Kidney (tissue), 14 donors: ENCODE data around the gene APOA4. TPM values are rescaled to one million over a fixed set of nuclear protein-coding genes. Genes with fewer than 3 reads are reported as not detected.

Experiments
- DNase-seq, 5 donors: peaks; one replicate each; pipeline ENCODE4 v3.0.0-alpha.2; 2013 to 2020
- FAIRE-seq: peaks from 2 replicates; lab custom pipeline; 2012; peaks lifted over from hg19 to GRCh38; lab: Jason Lieb, UNC
- H3K27ac ChIP-seq, 2 donors: one replicate each; pipeline ENCODE4 v1.7.0; 2013; ENCODE audit warnings: low read depth in 2 of 2, low read length in 2 of 2, inconsistent platforms in 1 of 2
- H3K27me3 ChIP-seq: one replicate; pipeline ENCODE4 v1.7.1; 2013; ENCODE audit warnings: low read length, inconsistent platforms; ENCODE audit not compliant: control insufficient read depth, insufficient read depth
- H3K36me3 ChIP-seq, 3 donors: one replicate each; pipeline versions ENCODE4 v1.7.0 to v1.7.1; 2013; ENCODE audit warnings: low read length in 3 of 3, control low read depth in 1 of 3, inconsistent platforms in 1 of 3; ENCODE audit not compliant: insufficient read depth in 3 of 3, control insufficient read depth in 2 of 3
- H3K4me1 ChIP-seq, 3 donors: one replicate each; pipeline versions ENCODE4 v1.7.0 to v1.7.1; 2013; ENCODE audit warnings: low read length in 3 of 3, inconsistent platforms in 1 of 3, low read depth in 1 of 3; ENCODE audit not compliant: control insufficient read depth in 2 of 3, insufficient read depth in 2 of 3
- H3K4me3 ChIP-seq, 3 donors: one replicate each; pipeline versions ENCODE4 v1.7.0 to v1.8.1; 2013; ENCODE audit warnings: low read length in 3 of 3, control low read depth in 1 of 3, inconsistent platforms in 1 of 3
- H3K9ac ChIP-seq, 3 donors: one replicate each; pipeline versions ENCODE4 v1.7.0 to v1.7.1; 2013; ENCODE audit warnings: low read length in 3 of 3, control low read depth in 1 of 3, inconsistent platforms in 1 of 3
- H3K9me3 ChIP-seq, 3 donors: one replicate each; pipeline versions ENCODE4 v1.7.0 to v1.7.1; 2013; ENCODE audit warnings: low read length in 3 of 3, control low read depth in 1 of 3, inconsistent platforms in 1 of 3; ENCODE audit not compliant: control insufficient read depth in 2 of 3, insufficient read depth in 1 of 3
- intact Hi-C: fragments of 100-400 bp; cut with DNase I; formaldehyde crosslinking; loops from one replicate; pipeline ENCODE4 v1.11.1; 2022
- polyA plus RNA-seq: library from polyadenylated mRNA; stranded (reverse); fragments of 350-450 nt; fragmentation: Illumina TruSeq; extraction: RNeasy Lipid Tissue Mini Kit (QIAGEN cat#74804); gene quantifications from one replicate; pipeline ENCODE4 v1.2.3, GENCODE V29; 2014; ENCODE audit warnings: low read depth, low replicate concordance; ENCODE audit not compliant: insufficient read depth
- total RNA-seq: library from RNA; stranded (reverse); fragmentation: NEBNext Ultra II Directional; extraction: Animal tissue kit (Norgen Biotek cat#: 25700); gene quantifications from one replicate; pipeline ENCODE4 v1.2.1, GENCODE V29; 2021
- TF ChIP-seq, protein P1 (sequence below): IDR thresholded peaks from 3 replicates; pipeline ENCODE4 v1.5.1; 2012; ENCODE audit warnings: mild to moderate bottlenecking, moderate library complexity, borderline replicate concordance; ENCODE audit not compliant: insufficient read depth; ENCODE audit errors: extremely low read depth
- donor health status: control.
- donor health status: control.
- donor health status: control.
- donor health status: control.
- donor health status: control.
- donor health status: DM: yes; HTN: yes; CAD: no.
- donor health status: Normal renal cell carcinoma (clear cell type).

Gene APOA4
- total and polyA plus RNA-seq, 2 donors from 2014 or later, result 0.80 TPM; not detected in 1

DNA sequence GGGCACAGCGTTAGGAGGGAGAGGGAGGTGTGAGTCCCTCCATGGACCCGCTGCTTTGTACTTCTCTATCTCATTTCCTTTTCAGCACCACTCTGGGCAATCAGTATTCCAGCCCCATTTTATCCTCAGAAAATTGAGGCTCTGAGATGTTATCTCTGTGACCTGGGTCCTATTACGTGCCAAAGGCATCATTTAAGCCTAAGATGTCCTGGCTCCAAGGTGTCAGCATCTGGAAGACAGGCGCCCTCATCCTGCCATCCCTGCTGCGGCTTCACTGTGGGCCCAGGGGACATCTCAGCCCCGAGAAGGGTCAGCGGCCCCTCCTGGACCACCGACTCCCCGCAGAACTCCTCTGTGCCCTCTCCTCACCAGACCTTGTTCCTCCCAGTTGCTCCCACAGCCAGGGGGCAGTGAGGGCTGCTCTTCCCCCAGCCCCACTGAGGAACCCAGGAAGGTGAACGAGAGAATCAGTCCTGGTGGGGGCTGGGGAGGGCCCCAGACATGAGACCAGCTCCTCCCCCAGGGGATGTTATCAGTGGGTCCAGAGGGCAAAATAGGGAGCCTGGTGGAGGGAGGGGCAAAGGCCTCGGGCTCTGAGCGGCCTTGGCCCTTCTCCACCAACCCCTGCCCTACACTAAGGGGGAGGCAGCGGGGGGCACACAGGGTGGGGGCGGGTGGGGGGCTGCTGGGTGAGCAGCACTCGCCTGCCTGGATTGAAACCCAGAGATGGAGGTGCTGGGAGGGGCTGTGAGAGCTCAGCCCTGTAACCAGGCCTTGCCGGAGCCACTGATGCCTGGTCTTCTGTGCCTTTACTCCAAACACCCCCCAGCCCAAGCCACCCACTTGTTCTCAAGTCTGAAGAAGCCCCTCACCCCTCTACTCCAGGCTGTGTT lies 5.8 kb upstream of the APOA4 start:
- no peak overlapping the region for H3K4me3 ChIP-seq
- H3K9ac ChIP-seq, result no peak overlapping the region
- H3K9me3 ChIP-seq, result no peaks in the 10 kb centered on the region
- no peaks in the 10 kb centered on the region for H3K36me3 ChIP-seq
- H3K27me3 ChIP-seq, result no peaks in the 10 kb centered on the region
- H3K4me1 ChIP-seq, result no peaks in the 10 kb centered on the region
- H3K27ac ChIP-seq, result no peak overlapping the region
- TF ChIP-seq, protein P1, sequence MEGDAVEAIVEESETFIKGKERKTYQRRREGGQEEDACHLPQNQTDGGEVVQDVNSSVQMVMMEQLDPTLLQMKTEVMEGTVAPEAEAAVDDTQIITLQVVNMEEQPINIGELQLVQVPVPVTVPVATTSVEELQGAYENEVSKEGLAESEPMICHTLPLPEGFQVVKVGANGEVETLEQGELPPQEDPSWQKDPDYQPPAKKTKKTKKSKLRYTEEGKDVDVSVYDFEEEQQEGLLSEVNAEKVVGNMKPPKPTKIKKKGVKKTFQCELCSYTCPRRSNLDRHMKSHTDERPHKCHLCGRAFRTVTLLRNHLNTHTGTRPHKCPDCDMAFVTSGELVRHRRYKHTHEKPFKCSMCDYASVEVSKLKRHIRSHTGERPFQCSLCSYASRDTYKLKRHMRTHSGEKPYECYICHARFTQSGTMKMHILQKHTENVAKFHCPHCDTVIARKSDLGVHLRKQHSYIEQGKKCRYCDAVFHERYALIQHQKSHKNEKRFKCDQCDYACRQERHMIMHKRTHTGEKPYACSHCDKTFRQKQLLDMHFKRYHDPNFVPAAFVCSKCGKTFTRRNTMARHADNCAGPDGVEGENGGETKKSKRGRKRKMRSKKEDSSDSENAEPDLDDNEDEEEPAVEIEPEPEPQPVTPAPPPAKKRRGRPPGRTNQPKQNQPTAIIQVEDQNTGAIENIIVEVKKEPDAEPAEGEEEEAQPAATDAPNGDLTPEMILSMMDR, result no peak
- intact Hi-C loops, result no loop called here
- no peak for DNase-seq
- FAIRE-seq, result no peak

GRCh38 chr11:116827461-116827860 lies 4.4 kb upstream of the APOA4 start:
- no peaks in the 10 kb centered on the region for H3K9me3 ChIP-seq
- H3K36me3 ChIP-seq, result no peaks in the 10 kb centered on the region
- TF ChIP-seq, protein P1, result no peak
- H3K27ac ChIP-seq, result no peak overlapping the region
- no peaks in the 10 kb centered on the region for H3K27me3 ChIP-seq
- no peak overlapping the region for H3K4me3 ChIP-seq
- no peak for FAIRE-seq
- DNase-seq, result no peak
- H3K4me1 ChIP-seq, result no peaks in the 10 kb centered on the region
- H3K9ac ChIP-seq, result no peak overlapping the region
- intact Hi-C loops, result no loop called here

DNA sequence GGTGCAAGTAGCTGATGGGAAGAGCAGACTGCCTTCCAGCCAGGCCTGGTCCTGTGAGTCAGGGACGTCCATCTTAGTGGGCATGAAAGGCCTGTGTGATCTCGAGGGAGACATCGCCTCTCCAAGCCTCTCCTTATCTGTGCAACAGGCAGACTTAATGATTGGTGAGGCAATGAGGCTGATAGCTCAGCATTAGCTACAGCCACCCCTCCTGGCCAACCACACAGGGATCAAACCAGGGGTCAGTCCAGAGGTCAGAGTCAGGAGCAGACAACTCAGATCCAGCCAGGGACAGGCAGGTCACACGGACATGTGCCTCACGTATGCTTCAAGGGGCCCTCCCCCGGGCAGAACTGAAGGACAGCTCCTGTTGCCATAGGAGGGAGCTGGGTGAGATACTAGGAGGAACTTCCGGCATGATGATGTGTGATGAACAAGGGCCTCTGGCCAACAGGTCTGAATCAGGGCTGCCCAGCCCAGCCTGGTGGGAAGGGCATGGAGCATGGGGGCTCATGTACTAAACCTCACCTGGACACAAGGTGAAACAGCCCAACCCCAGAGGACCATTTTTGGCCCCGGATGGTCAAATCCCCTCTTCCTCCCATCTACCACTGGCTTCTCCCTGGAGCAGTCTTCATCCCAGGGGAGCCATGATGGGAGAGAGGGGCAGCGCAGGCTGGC lies 3.8 kb upstream of the APOA4 start:
- no peak overlapping the region for H3K4me3 ChIP-seq

More for the DNA sequence above, 3.8 kb upstream of the APOA4 start:
- FAIRE-seq (no peak), DNase-seq (no peak)
- Histone ChIP-seq H3K9ac (no peak overlapping the region), H3K36me3 (no peaks in the 10 kb centered on the region), H3K9me3 (no peaks in the 10 kb centered on the region), H3K4me1 (no peaks in the 10 kb centered on the region), H3K27me3 (no peaks in the 10 kb centered on the region), H3K27ac (no peak overlapping the region)
- TF ChIP-seq, protein P1, result no peak
- intact Hi-C loops, result no loop called here
